CD4-positive, alpha-beta T cell treated with Interleukin-15 for 4 hours (primary cell): Measurements from ENCODE around the gene ARHGAP26.

Experiments used
- DNase-seq: peaks from one replicate; pipeline ENCODE4 v3.0.0-alpha.2; 2020; ENCODE audit warnings: low spot score

The ARHGAP26 gene

DNA sequence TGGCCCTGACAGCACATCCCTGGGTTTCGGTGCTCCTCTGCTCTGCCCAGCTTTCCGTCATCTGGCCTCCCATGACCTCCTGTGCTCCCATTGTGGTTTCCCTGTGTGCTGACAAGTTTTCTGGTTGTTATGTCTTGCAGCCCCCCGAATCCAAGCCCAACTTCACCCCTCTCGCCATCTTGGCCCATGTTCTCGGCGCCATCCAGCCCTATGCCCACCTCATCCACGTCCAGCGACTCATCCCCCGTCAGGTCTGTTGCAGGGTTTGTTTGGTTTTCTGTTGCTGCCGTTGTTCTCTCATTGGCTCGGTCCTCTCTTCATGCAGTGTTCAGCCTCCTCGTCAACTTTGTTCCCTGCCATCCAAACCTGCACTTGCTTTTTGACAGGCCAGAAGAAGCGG lies 436.9 kb downstream of the ARHGAP26 start:
- DNase-seq = no peak

DNA sequence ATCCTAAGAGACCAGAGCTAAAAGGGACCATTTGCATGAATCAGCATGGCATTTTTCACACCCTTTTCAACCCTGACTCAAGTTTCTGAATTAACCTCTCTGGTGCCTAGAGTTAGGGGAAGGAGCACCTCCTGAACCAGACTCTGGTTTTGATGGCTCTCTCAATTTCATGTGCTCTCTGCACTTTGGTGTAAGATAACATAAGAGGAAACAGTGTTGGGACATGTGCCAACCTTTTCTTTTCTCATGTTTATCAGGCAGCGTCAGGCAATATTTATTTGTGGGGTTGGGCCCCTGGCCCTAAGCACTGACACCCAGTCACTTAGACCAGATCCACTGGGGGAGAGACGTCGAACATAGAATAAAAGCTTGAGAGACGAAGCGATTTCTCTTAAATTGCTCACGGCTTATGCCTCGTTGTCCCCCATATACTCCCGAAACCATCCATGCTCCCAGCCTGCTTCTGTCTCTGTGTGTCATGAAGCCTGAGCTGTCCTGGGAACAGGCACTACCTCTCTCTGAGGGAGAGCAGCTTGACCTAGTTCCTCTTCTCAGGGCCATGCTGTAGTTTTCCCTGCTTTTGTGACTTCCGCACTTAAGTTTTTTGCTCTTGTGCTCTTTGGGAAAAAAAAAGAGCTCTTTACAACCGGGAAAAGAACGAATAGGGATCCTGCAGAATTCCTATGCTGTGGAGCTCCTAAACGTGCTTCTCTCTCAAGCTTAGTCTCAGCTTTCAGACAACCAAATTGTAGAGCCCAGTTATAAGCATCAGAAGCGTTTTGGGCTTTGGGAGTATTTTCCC lies 437.6 kb downstream of the ARHGAP26 start:
- DNase-seq = no peak

DNA sequence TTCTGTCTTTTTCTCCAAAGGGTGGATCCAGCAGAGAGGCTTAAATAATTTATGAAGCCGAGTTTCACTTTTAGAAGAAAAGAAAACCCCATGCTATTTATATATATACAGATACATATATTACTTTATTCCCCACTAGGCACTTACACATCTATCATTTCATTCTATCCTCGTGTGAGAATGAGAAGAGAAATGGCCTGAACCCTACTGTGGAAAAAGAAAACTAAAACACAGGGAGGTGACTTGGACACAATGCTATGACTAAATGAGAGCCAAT lies 438.1 kb downstream of the ARHGAP26 start:
- no peak for DNase-seq

DNA sequence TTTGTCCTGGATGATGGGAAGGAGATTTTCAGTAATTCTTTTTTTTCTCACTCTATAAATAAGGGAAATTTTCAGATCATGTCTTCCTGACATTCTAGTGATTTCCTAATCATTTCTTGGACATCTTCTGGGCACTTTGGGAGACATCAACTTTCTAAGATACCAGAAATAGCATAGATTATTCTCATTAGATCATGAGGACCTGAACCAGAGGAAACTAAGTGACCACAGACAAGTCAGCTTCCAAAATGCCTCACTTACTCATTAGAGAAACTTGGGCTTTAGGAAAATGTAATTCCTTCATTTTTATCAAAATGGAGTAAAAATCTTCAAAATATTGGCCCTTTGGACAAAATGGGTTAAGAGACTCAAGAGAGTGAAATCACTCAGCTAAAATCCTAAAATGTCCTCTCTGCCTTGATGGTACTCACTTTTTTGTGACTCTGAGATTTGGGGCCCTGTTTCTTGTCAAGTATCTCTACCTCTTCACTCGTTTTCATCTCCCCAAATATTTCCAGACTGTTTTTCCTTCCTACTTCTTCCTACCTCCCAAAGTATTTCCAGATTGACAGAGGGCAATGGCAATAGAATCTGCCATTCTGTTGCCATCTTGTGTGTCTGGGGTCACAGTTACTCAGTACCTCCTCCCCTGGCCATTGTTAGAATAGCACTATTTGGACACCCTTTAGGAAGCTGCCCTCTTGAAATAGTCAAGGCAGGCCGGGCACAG lies 438.8 kb downstream of the ARHGAP26 start:
- no peak for DNase-seq

DNA sequence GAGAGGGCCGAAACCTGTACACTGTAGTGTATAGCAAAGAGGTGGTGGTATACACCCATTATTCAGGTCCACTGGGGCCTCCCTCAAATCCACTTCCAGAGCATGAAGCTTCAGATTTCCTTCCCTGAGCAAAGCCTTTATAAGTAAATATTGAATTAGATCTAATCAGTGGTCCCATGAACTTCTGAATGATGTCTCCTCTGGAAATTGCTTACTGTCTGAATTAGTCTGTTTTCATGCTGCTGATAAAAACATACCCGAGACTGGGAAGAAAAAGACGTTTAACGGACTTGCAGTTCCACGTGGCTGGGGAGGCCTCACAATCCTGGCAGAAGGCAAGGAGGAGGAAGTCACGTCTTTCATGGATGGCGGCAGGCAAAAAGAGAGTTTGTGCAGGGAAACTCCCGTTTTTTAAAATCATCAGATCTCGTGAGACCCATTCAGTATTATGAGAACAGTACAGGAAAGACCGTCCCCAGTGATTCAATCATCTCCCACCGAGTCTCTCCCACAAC lies 439.8 kb downstream of the ARHGAP26 start:
- DNase-seq = no peak

DNA sequence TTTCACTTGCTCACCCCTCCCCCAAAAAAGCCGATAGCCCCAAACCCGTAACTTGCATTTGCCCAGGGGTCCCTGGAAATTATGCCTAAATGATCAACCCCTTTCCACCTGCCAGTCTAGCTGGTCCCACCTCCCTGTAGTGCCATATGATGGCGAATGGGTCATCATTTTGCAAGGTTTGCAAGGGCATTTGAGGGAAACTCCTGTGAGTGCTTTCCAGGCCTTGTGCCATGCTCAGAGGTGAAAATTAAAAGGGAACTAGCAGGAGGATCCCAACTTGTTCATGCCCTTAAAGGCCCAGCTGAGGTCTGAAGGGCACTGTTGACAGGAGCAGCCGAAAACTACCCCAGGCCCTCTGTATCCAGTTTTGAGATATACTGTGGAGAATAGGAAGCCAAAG lies 440.4 kb downstream of the ARHGAP26 start:
- no peak for DNase-seq

DNA sequence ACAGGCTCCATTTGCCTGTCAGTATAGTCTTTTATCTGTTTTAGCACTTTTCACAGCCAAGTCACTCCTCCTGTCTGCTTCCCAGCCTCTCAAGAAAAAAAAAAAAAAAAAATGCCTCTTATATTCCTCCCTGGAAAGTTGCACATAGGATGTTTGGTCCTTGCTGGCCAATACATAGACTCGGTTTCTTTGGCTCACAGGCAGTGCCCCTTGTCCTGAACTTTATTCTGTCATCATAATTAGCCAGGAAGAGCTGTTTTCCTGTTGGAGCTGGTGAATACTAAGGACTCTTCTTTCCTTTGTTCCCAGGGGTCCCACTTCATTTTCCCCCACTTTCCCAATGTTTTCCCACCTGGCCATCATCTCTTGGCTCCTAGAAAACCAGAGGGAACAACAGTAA lies 442.1 kb downstream of the ARHGAP26 start:
- DNase-seq = no peak

DNA sequence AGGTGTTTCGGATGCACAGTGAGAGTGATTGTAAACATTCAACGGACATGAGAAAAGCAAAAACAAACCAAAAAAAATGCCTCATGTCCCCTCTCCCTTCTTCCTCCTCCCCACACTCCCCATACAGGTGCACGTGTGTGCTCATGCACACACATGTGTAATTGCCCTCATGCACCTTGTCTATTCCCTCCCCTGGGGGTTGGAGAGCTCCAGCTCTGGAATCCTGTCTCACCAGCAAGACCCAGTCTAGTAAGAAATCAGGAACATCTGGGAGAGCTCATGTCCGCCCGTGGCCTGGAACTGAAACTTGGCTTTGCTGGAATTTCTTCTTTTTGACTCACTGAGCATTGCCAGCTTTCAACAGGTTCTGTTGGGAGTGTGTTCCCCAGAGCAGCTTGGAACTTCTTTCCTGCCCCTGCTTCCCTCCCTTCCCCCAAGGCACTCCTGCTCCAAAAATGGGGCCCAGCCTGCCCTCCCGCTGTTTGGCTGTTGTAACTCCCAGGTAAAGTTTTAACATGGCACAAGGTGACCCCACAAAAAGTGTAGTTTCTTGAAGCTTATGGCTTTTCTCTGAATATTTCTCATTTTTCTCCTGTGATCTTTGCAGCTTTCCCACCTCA lies 443.2 kb downstream of the ARHGAP26 start:
- no peak for DNase-seq

DNA sequence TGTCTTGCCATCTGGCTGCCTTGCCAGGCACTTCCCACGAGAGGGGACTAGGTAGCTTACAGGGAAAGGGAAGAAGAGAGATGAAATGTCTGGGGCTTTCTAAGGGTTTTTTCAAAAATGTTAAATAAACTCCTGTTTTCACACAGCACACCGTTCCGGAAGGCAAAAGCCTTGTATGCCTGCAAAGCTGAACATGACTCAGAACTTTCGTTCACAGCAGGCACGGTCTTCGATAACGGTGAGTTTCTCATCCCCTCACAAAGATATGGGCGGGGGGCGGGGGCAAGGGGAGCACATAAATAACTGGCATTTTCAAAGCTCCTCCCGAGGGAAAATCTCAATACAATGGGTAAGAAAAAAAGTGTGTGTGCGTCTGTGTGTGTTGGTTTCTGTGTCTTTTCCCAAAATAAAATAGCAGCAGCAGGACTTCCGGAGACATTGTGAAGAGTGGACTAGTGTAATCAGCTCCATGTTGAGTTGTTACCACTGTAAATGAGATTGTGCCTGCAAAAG lies 443.7 kb downstream of the ARHGAP26 start:
- no peak for DNase-seq

DNA sequence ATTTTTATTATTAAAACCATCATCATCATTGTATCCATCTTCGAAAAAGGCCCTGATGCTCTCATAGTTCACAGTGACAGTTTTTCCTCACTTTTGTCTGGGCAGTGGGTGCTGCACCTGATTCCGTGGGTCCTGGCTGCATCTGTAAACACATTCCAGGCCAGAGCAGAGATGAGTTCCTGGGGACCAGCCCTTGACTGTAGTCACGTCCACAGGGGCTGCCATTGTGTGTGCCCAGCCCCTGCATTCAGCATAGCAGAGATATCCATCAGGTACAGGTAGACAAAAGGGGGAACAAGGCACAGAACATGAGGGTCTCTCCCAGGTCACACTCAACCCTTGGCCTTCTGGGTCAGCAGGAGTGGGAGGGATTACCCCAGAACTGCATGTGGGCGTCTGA lies 444.3 kb downstream of the ARHGAP26 start:
- no peak for DNase-seq

DNA sequence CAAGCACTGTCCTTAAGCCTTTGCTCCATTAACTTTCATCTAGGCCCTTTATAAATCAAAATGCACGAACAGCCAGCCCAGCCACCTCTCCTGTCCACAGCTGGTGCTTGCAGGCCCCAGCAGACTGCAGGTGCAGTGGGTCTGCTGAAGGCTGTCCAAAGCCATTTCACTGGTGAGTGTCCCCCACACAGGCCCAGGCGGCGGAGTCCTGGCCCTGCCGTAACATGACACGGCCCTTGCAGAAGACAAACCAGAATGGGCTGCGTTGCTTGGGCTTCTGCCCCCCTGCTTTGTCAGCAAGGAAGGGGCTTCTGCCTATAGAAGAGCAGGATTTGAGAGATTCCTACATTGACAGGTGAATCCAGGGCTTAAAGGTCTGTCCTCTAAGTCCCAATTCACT lies 444.7 kb downstream of the ARHGAP26 start:
- DNase-seq = no peak

DNA sequence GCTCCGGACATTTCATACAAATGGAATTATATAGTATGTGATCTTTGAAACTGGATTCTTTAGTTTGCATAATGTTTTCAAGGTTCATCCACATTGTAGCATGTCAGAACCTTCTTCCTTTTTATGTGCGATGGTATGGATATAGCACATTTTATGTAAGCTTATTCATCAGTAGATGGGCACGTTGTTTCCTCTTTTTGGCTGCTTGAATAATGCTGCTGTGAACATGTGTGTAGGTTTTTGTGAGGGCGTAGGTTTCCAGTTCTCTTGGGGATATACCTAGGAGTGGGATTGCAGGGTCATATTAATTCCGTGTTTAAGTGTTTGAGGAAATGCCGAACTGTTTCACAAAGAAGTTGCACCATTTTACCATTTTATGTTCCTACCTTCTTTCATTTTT lies 445.5 kb downstream of the ARHGAP26 start:
- no peak for DNase-seq

DNA sequence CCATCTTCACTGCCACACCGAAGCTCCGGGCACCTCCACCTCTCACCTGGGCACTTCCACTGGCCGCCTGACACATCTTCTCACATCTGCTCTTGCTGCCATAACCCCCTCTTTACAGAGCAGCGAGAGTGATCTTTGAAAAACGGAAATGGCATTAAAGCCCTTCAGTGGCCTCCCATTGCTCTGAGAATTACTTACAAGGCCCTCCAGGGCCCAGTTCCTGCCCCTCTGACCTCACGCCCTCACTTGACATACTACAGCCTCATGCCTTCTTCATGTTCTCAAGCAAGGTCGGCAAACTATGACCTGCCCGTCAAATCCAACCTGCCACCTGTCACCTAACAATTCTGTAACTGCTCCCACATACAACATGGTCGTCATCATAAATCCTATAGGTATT lies 446.0 kb downstream of the ARHGAP26 start:
- no peak for DNase-seq

DNA sequence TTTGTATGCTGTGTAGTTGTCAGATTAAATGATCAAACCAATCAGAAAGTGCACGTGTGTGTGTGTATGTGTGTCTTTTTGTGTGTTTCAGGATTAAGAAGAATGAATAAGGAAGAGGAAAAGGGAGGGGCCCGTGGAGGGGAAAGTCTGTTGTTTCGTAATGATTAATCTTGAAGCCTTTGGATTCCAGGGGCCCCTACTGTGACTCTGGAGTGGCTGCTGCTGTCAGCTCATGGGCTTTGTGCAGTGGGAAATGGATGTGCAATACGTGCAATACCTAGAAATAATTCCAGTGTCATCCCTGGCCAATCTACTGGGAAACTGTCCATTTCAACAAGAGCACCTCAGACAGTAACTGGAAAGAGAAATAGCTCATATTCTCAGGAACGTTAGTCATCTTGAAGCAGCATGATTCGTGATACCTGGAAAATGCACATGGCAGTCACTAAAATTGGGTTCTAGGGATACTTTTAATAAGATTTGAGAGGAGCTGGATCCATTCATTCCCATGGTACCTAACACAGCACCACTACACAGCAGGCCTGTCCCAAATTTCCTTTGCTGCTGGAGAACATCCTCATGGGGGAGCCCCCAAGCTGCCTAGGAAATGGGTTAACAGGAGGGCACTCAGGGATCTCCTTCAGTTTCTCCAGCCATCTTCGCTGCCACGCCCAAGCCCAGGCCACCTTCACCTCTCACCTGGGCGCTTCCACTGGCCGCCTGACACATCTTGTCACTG lies 447.1 kb downstream of the ARHGAP26 start:
- no peak for DNase-seq

DNA sequence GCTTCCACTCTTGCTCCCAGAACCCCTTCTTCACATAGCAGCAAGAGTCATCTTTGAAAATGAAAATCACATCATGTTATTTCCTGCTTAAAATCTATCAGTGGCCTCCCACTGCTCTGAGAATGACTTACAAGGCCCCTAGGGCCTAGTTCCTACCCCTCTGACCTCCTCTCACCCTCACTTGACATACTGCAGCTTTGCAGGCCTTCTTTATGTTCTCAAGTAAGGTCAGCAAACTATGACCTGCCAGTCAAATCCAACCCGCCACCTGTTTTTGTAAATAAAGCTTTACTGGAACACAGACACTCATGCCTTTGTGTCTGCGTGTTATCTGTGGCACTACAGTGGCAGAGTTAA lies 447.6 kb downstream of the ARHGAP26 start:
- DNase-seq = no peak

DNA sequence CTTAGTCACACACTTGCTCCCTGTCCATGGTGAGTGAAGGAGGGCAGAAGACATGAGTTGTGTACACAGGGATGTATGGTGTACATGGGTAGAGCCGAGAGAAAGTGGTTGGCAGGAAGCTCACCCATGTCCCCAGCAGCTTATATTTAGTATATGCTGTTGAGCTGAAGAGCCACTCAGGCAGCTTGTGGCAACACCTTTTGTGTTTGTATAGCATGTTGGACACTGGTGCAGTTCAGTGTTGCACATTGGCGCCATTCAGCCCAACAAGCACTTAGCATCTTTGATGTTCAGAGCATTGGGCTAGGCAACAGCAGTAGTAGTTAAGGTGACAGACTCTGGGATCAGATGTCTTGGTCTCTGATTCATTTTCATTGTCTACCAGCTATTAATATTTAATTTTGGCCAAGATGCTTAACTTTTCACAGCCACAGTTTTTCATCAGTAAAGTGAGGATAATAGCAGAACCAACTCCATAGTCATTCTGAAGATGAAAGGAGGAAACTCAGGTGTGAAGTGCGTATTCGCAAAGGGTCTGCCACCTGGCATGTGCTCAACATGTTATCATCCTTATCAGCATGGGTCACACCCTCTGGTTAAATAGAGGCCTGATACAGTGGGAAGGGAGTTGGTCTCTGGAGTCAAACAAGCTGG lies 448.5 kb downstream of the ARHGAP26 start:
- no peak for DNase-seq

DNA sequence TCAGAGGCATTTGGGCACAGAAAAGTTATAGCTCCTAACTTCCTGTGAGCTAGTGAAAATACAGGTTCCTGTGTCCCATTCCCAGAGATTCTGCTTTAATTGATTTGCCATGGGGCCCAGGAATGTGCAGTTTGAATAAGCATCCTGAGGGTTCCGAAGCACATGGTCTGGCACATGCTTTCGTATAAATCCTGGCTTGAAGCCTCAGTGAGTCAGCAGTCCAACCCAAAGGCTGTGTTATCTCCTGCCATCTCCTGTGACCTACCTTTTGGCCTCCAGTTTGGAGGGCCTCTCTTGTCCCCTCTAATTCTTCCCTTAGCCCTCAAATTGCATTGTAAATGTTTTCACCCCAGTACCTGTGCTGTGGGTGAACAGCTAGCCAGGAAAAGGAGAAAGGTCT lies 449.5 kb downstream of the ARHGAP26 start:
- no peak for DNase-seq

DNA sequence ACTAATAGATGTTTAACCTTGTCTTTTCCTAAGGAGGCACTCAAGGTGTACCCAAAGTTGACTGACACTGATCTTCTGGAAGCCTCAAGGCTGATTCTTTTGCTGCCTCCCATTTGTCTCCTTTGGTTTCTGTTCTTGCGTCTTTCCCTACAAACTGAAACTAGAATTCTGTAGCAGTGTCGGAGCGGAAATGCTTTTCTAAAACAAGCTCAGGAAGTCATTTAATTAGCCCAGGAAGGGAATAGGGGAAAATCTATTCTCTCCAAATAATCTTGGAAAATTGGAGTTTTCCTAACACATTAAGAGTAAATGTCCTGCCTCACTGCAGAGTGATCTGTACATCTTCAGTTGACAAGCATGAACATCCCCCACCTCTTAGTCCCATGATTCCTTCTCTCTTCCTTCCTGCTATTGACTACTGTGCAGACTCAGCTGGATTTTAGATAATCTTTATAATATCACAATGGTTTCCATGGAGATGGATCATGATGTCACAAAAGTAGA lies 450.6 kb downstream of the ARHGAP26 start:
- DNase-seq = no peak

DNA sequence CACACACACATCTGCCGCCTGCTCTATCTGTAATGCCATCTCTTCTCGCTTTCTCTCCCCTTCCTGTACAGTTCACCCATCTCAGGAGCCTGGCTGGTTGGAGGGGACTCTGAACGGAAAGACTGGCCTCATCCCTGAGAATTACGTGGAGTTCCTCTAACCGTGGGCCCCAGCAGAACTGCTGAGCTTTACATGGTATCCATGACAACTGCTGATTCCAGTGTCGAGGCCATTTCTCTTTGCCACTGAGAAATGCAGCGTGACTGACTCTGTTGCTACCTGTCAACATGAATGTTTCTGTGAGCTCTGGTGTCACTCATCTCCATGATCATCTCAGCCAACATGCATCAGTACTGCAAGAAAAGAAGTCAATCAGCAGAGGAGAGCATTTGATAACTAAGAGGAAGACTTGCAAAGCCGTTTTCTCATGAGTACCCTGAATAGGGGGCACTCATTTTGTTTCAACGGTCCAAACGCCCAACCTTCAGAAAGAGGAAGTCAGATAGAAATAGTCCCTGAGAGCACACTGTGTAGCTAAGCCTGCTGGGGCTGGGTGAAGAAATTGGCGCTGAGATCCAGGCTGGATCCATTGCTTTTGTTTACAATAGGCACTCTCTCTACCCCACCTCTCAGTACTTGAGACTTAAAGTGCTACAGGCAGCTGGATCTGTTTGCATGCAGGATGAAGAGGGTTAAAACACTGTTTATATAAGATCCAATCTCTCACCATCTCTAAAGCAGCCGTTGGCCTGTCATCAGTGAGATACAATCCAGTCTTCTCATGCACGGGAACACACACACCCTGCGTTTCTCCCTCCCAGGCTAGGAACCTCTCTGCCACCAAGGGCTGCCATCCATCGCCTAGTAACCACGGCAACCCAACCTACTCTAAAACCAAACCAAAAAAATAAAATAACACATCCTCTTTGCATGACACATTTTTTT lies 452.4 kb downstream of the ARHGAP26 start:
- peak; percentile 82 for DNase-seq

DNA sequence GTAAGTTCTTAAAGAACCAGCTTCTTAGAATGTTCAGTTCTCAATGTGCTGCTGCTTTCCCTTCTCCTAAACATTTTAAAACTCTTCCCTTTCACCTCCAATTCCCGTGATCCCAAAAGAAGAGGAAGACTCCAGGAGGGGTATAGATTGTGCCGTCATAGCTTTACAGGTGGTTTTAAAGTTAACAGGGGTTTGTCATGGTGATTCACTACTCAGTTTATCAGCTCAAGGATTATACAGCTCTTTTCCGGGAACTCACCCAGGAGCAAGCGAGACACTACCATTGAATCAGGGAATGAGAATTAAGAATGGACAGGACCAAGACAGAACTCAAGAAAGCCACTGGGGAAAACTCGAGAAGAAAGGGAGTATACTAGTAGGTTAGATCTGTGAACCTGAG lies 454.5 kb downstream of the ARHGAP26 start:
- DNase-seq = no peak

DNA sequence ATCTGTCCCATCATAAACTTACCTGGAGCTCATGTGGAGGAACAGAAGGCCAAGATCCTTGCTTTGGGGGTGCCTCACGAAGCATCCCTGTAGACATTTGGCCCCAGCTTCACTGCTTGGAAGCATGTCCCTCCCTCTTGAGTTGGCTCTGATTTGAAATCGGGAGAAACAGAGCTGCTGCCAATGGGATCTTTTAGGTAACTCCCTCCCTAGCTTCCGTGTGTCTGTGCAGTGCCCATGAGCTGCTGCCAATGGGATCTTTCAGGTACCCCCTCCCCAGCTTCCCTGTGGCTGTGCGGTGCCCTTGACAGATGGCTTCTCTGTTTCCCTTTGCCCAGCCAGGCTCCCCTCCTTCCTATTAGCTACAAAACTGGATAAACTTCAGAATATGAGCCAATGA lies 455.3 kb downstream of the ARHGAP26 start:
- DNase-seq = no peak
